Endothelial cell of umbilical vein (primary cell): ENCODE results near the gene PLA2G4B. TPM values are rescaled to one million over a fixed set of nuclear protein-coding genes. Genes with fewer than 3 reads are reported as not detected.

ENCODE experiments used
- BruUV-seq: library from RNA; stranded (reverse); fragments of 400-500 nt; replicated peaks from 2 replicates; lab custom pipeline; 2021; lab: Mats Ljungman, UMichigan
- CTCF ChIA-PET: fragments of 300-600, 350-600 bp; sonication (Branson Sonifier 250); formaldehyde crosslinking; loops from one replicate; lab custom pipeline; 2021; ENCODE audit warnings: antibody characterized with exemption, inconsistent platforms; lab: Charles Lee
- POLR2A ChIA-PET: fragments of 300-600, 350-600 bp; sonication (Branson Sonifier 250); formaldehyde crosslinking; loops from one replicate; lab custom pipeline; 2021; ENCODE audit warnings: antibody characterized with exemption, inconsistent platforms; lab: Charles Lee
- DNase-seq: peaks from one replicate; pipeline ENCODE4 v3.0.0-alpha.2; 2011; ENCODE audit warnings: low read depth, low spot score
- FAIRE-seq: peaks from 2 replicates; lab custom pipeline; 2011; peaks lifted over from hg19 to GRCh38; lab: Jason Lieb, UNC
- H2AFZ ChIP-seq: 2 replicates; pipeline ENCODE4 v1.6.0; 2012; ENCODE audit warnings: low read depth, low read length, control low read depth, inconsistent platforms
- H3K27ac ChIP-seq: 2 replicates; pipeline ENCODE4 v1.5.1; 2011; ENCODE audit warnings: low read depth, mild to moderate bottlenecking, control low read depth, low read length, moderate library complexity; ENCODE audit not compliant: insufficient read depth
- H3K27me3 ChIP-seq, 2 experiments: 2 replicates each; pipeline versions ENCODE4 v1.6.0 to v1.6.1; 2011; ENCODE audit warnings: low read length in 2 of 2, mixed read lengths in 1 of 2; ENCODE audit not compliant: control insufficient read depth in 2 of 2, insufficient read depth in 2 of 2
- H3K36me3 ChIP-seq, 2 experiments: 2 replicates in 1 of 2; 3 replicates in 1 of 2; pipeline ENCODE4 v1.5.1; 2011; ENCODE audit warnings: low read length in 2 of 2, mild to moderate bottlenecking in 1 of 2, moderate library complexity in 1 of 2; ENCODE audit not compliant: control insufficient read depth in 2 of 2, insufficient read depth in 2 of 2; ENCODE audit errors: extremely low read depth in 1 of 2
- H3K4me1 ChIP-seq: 3 replicates; pipeline ENCODE4 v1.5.1; 2011; ENCODE audit warnings: mild to moderate bottlenecking, low read length; ENCODE audit not compliant: control insufficient read depth, insufficient read depth; ENCODE audit errors: extremely low read depth
- H3K4me2 ChIP-seq: 2 replicates; pipeline ENCODE4 v1.6.1; 2011; ENCODE audit warnings: low read length, control low read depth, mixed read lengths; ENCODE audit not compliant: insufficient read depth
- H3K4me3 ChIP-seq, 3 experiments: fragments of 200-600 bp in 1 of 3; sonication (generic), shearing (Covaris generic) in 1 of 3; replicated peaks in 1 of 3; 2 replicates each; pipeline ENCODE4 v1.5.1; 2011 to 2016; ENCODE audit warnings: control low read depth in 3 of 3, low read length in 3 of 3, mild to moderate bottlenecking in 2 of 3, inconsistent platforms in 1 of 3, low read depth in 1 of 3, moderate library complexity in 1 of 3; ENCODE audit not compliant: insufficient read depth in 1 of 3
- H3K79me2 ChIP-seq: 2 replicates; pipeline ENCODE4 v1.6.0; 2012; ENCODE audit warnings: low read length, inconsistent platforms; ENCODE audit not compliant: control insufficient read depth, insufficient read depth
- H3K9ac ChIP-seq: replicated peaks from 2 replicates; pipeline ENCODE3; 2011; ENCODE audit warnings: low read length, control low read depth; ENCODE audit not compliant: insufficient read depth; ENCODE audit errors: extremely low read depth
- H3K9me1 ChIP-seq: replicated peaks from 3 replicates; pipeline ENCODE4 v1.6.0; 2011; ENCODE audit warnings: mild to moderate bottlenecking, low read length; ENCODE audit not compliant: control insufficient read depth, insufficient read depth; ENCODE audit errors: extremely low read depth
- H3K9me3 ChIP-seq: replicated peaks from 2 replicates; pipeline ENCODE4 v1.5.1; 2012; ENCODE audit warnings: low read length, inconsistent platforms; ENCODE audit not compliant: control insufficient read depth, insufficient read depth
- H4K20me1 ChIP-seq: replicated peaks from 2 replicates; pipeline ENCODE3; 2011; ENCODE audit warnings: mild to moderate bottlenecking, low read length; ENCODE audit not compliant: control insufficient read depth, insufficient read depth; ENCODE audit errors: extremely low read depth
- EZH2 ChIP-seq: IDR thresholded peaks from 2 replicates; pipeline ENCODE4 v1.6.1; 2012; ENCODE audit warnings: borderline replicate concordance, low read depth, mild to moderate bottlenecking, moderate library complexity, low read length, inconsistent platforms; ENCODE audit not compliant: severe bottlenecking
- FOS ChIP-seq: IDR thresholded peaks from 2 replicates; pipeline ENCODE4 v1.6.1; 2011; ENCODE audit warnings: mild to moderate bottlenecking, low read length, moderate library complexity, borderline replicate concordance; ENCODE audit not compliant: insufficient read depth
- GATA2 ChIP-seq: IDR thresholded peaks from 2 replicates; pipeline ENCODE4 v1.7.0; 2011; ENCODE audit warnings: low read depth, mild to moderate bottlenecking, moderate library complexity, mixed read lengths, low read length; ENCODE audit not compliant: insufficient read length, insufficient read depth
- JUN ChIP-seq: IDR thresholded peaks from 2 replicates; pipeline ENCODE4 v1.6.1; 2011; ENCODE audit warnings: borderline replicate concordance, low read depth; ENCODE audit not compliant: insufficient read length, insufficient read depth
- MYC ChIP-seq: IDR thresholded peaks from one replicate; pipeline ENCODE4 v1.6.1; 2011; ENCODE audit warnings: mild to moderate bottlenecking, low read depth, low read length
- POLR2A ChIP-seq: IDR thresholded peaks from 2 replicates; pipeline ENCODE4 v1.6.1; 2012; ENCODE audit warnings: low read depth, mild to moderate bottlenecking, control low read depth, low read length
- POLR2AphosphoS5 ChIP-seq: IDR thresholded peaks from 2 replicates; pipeline ENCODE4 v1.6.1; 2012; ENCODE audit warnings: low read depth, mild to moderate bottlenecking, control low read depth, low read length, moderate library complexity; ENCODE audit not compliant: insufficient read depth
- dilution Hi-C: fragments of 300-500 bp; cut with MboI; formaldehyde crosslinking; loops from one replicate; pipeline ENCODE4 v1.15.0; 2019; ENCODE audit warnings: low sequenced_read_pairs; ENCODE audit not compliant: extremely low pct_ligation_motif_present
- intact Hi-C: fragments of 100-400 bp; cut with micrococcal nuclease; formaldehyde crosslinking; loops from one replicate; pipeline ENCODE4 v1.10.0; 2022
- polyA plus RNA-seq, 4 experiments: library from polyadenylated mRNA; depleted of rRNA in 3 of 4; stranded (reverse) in 3 of 4; unstranded in 1 of 4; fragments of >200 nt; gene quantifications; 2 replicates each; pipeline versions ENCODE4 v1.2.1 to v1.2.3, GENCODE V29; 2011 to 2012; ENCODE audit warnings: missing spikeins in 1 of 4
- total RNA-seq: library from RNA; stranded (reverse); gene quantifications from 2 replicates; pipeline ENCODE4 v1.2.3, GENCODE V29; 2021
- TF ChIP-seq, protein P1 (sequence below), 2 donors: IDR thresholded peaks; 1 replicate in 1 of 2; 2 replicates in 1 of 2; pipeline ENCODE4 v1.5.1; 2011; ENCODE audit warnings: low read length in 2 of 2, mild to moderate bottlenecking in 2 of 2, moderate library complexity in 2 of 2, control low read depth in 1 of 2, inconsistent platforms in 1 of 2, low read depth in 1 of 2; ENCODE audit not compliant: insufficient read depth in 1 of 2; ENCODE audit errors: extremely low read depth in 1 of 2
- TF ChIP-seq, protein P2 (sequence below): IDR thresholded peaks from 2 replicates; pipeline ENCODE4 v1.6.1; 2011; ENCODE audit not compliant: insufficient read depth, insufficient read length

The PLA2G4B gene
- total and polyA plus RNA-seq, 2 donors (not counting 3 experiments of a cell fraction or from before 2014, with no cell fraction given) = 4.0 to 7.9 TPM

- POLR2A ChIA-PET = no interaction called here
- peaks cover 12% of the 10 kb centered on the region for H3K4me1 ChIP-seq
- H3K36me3 ChIP-seq = peaks cover 2 to 21% of the 10 kb centered on the region in 2 experiments
- no peak for TF ChIP-seq EZH2
- TF ChIP-seq, protein P1, sequence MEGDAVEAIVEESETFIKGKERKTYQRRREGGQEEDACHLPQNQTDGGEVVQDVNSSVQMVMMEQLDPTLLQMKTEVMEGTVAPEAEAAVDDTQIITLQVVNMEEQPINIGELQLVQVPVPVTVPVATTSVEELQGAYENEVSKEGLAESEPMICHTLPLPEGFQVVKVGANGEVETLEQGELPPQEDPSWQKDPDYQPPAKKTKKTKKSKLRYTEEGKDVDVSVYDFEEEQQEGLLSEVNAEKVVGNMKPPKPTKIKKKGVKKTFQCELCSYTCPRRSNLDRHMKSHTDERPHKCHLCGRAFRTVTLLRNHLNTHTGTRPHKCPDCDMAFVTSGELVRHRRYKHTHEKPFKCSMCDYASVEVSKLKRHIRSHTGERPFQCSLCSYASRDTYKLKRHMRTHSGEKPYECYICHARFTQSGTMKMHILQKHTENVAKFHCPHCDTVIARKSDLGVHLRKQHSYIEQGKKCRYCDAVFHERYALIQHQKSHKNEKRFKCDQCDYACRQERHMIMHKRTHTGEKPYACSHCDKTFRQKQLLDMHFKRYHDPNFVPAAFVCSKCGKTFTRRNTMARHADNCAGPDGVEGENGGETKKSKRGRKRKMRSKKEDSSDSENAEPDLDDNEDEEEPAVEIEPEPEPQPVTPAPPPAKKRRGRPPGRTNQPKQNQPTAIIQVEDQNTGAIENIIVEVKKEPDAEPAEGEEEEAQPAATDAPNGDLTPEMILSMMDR (IDR thresholded peaks at IDR 0.05; ENCODE audit: extremely low read depth in 1 of 2, insufficient read depth in 1 of 2, low read depth in 1 of 2, low read length in 2 of 2) = no peak
- TF ChIP-seq GATA2 = no peak
- TF ChIP-seq, protein P2, sequence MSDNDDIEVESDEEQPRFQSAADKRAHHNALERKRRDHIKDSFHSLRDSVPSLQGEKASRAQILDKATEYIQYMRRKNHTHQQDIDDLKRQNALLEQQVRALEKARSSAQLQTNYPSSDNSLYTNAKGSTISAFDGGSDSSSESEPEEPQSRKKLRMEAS = no peak
- no peak for TF ChIP-seq MYC
- TF ChIP-seq FOS = no peak
- no peak for TF ChIP-seq POLR2AphosphoS5
- TF ChIP-seq JUN = no peak
- no peak for TF ChIP-seq POLR2A
- dilution Hi-C loops (no loop called here), intact Hi-C loops (loop anchor here (5.0 kb wide), 1 partner anchor 63 kb away; the partner anchor contains the start of gene JMJD7)
- CTCF ChIA-PET = interaction anchor here (1.2 kb wide), 1 partner anchor 14 kb away, joined by 5 read pairs; no protein-coding TSS in a partner anchor
- H3K4me3 ChIP-seq = no peak overlapping the region
- H3K79me2 ChIP-seq = no peaks in the 10 kb centered on the region
- H3K27me3 ChIP-seq = no peaks in the 10 kb centered on the region
- no peak overlapping the region for H3K27ac ChIP-seq
- H3K9me1 ChIP-seq = no peaks in the 10 kb centered on the region
- no peaks in the 10 kb centered on the region for H3K9me3 ChIP-seq
- FAIRE-seq = no peak
- H3K9ac ChIP-seq = no peak overlapping the region
- no peak for DNase-seq
- H4K20me1 ChIP-seq = no peaks in the 10 kb centered on the region
- H2AFZ ChIP-seq = no peak overlapping the region
- H3K4me2 ChIP-seq = no peak overlapping the region
- BruUV-seq = no TSS peak
Observed at GRCh38 chr15:41890050-41890690, 51.5 kb downstream of the PLA2G4B start.
